HG02610 (cell line): ENCODE measurements around the gene MGAT4B.

Experiments
- ATAC-seq: cut with Tn5 transposase; IDR thresholded peaks from one replicate; pipeline ENCODE4 v1.9.1; 2021; ENCODE audit warnings: mild to moderate bottlenecking, moderate library complexity; ENCODE audit not compliant: unreplicated experiment

Gene MGAT4B

DNA sequence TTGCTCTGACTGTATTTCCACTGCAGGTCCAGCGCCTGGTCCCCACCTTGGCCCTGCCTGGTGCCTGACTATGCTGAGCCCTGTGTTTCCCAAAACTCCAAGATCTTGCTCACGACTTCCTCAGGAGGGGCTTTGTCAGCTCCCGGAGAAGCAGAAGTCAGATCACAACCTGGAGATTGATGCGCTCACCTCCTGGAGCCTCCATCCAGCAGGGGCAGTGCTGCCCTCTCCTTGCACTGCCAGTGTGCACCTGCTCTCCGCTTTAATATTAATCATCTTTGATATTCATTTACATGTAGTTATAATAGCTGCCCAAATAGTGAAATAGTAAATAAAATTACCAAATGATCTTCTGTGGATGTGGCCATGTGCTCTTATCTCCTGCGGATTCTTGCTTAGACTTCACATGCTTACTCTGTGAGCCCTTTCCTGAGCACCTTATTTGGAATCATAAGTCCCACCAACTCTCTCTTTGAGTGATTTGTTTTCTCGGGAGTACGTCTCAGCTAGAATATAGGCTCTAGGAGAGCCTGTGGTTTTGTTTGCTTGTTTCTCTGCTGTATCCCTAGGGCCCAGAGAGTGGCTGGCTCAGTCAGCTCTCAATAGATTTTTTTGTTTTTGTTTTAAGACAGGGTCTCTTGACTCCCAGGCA is 56.7 kb downstream of the MGAT4B start:
- no peak for ATAC-seq

DNA sequence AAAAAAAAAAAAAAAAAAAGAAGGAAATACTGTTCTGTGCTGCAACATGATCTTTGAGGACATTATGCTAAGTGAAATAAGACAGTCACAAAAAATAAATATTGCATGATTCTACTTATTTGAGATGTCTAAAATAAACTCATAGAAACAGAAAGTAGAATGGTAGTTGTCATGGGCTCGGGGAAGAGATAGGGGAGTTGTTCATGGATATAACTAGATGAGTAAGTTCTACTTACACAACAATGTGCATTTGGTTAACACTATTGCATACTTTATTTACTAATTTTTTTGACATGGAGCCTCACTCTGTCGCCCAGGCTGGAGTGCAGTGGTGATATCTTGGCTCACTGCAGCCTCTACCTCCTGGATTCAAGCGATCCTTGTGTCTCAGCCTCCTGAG is 58.9 kb downstream of the MGAT4B start:
- no peak for ATAC-seq
